ENCODE data around the gene ZNF385C. TPM values are rescaled to one million over a fixed set of nuclear protein-coding genes. Genes with fewer than 3 reads are reported as not detected.
A peak's percentile ranks its signal among the peaks of the same experiment; 100 is the strongest.

ZNF385C gene
- polyA plus RNA-seq, 4 donors = 0.31 to 2.3 TPM; not detected in 2

DNA sequence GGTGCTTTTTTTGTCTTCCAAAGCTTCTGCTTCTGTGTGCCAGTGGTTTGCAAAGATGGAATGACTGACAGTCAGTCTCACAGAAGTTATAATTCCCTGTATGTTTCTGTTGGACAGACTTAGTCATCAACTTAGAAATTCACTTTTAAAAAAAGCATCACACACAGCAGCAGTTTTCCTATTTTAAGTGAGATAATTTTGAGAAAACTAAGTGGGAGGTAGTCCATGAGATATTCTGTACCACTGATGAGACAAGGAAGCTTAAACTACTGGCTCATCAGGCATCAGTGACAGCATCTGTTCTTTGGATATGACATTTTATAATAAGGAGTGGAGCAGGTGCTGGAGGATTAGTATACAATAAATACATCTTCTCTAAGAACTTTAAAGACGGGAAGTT lies 111.6 kb downstream of the ZNF385C start:
- Histone ChIP-seq H3K27ac (ENCODE audit: low read depth in 1 of 3, low read length in 2 of 3) (no peak overlapping the region), H3K9me3 (ENCODE audit: control insufficient read depth in 2 of 2, insufficient read depth in 1 of 2, low read depth in 1 of 2, low read length in 1 of 2) (no peaks in the 10 kb centered on the region), H3K27me3 (ENCODE audit: control insufficient read depth in 3 of 3, insufficient read depth in 3 of 3, low read length in 3 of 3) (no peaks in the 10 kb centered on the region), H3K36me3 (ENCODE audit: control insufficient read depth in 3 of 3, insufficient read depth in 2 of 3, low read depth in 1 of 3, low read length in 3 of 3) (peaks cover 14 to 62% (median 27%) of the 10 kb centered on the region in 3 donors), H3K4me3 (ENCODE audit: low read depth in 1 of 3, low read length in 3 of 3) (no peak overlapping the region), H3K4me1 (ENCODE audit: control insufficient read depth in 3 of 3, insufficient read depth in 2 of 3, low read depth in 1 of 3, low read length in 2 of 3) (peaks cover 0 to 6% (median 2%) of the 10 kb centered on the region in 3 donors)
- DNase-seq (no peak), FAIRE-seq (no peak)
- WGBS, 3 donors = 86 to 94% (median 88%) methylated on average over 1 of the region's 1 CpG

DNA sequence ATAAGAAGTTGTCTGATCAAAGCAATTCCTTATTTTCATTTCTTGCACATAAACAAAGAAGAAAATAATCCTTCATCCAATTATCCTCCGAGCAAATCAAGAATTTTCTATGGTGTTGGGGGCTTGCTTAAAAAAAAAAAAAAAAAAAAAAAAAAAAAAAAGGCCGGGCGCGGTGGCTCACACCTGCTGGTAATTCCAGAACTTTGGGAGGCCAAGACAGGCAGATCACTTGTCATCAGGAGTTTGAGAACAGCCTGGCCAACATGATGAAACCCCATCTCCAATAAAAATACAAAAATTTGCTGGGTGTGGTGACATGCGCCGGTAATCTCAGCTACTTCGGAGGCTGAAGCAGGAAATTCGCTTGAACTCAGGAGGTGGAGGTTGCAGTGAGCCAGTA lies 112.4 kb downstream of the ZNF385C start:
- Histone ChIP-seq H3K9me3 (ENCODE audit: control insufficient read depth in 2 of 2, insufficient read depth in 1 of 2, low read depth in 1 of 2, low read length in 1 of 2) (no peaks in the 10 kb centered on the region), H3K27me3 (ENCODE audit: control insufficient read depth in 3 of 3, insufficient read depth in 3 of 3, low read length in 3 of 3) (no peaks in the 10 kb centered on the region), H3K4me3 (ENCODE audit: low read depth in 1 of 3, low read length in 3 of 3) (no peak overlapping the region), H3K36me3 (ENCODE audit: control insufficient read depth in 3 of 3, insufficient read depth in 2 of 3, low read depth in 1 of 3, low read length in 3 of 3) (peaks cover 15 to 67% (median 28%) of the 10 kb centered on the region in 3 donors), H3K27ac (ENCODE audit: low read depth in 1 of 3, low read length in 2 of 3) (no peak overlapping the region), H3K4me1 (ENCODE audit: control insufficient read depth in 3 of 3, insufficient read depth in 2 of 3, low read depth in 1 of 3, low read length in 2 of 3) (peaks cover 0 to 6% (median 2%) of the 10 kb centered on the region in 3 donors)
- DNase-seq (no peak), FAIRE-seq (no peak)
- 93 to 98% (median 95%) methylated on average over 8 of the region's 8 CpGs for WGBS, 3 donors

DNA sequence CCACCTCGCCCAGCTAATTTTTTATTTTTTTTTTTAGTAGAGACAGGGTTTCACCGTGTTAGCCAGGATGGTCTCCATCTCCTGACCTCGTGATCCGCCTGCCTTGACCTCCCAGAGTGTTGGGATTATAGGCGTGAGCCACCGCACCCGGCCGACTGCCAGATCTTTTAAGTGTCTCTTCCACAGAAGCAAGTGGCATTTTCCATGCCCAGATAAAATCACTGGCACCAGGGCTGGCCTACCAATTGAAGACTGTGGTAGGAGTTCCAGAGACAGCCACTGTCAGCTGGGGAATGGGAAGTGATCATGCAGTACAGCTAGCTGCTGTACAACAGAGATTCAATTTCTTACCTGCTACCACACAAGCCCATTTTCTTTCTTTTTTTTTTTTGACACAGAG lies 113.8 kb downstream of the ZNF385C start:
- 94 to 98% (median 98%) methylated on average over 8 of the region's 8 CpGs for WGBS, 3 donors
- no peaks in the 10 kb centered on the region for H3K4me1 ChIP-seq (ENCODE audit: control insufficient read depth in 3 of 3, insufficient read depth in 2 of 3, low read depth in 1 of 3, low read length in 2 of 3)
- FAIRE-seq (no peak), DNase-seq (no peak)
- H3K27me3 ChIP-seq (ENCODE audit: control insufficient read depth in 3 of 3, insufficient read depth in 3 of 3, low read length in 3 of 3) = no peaks in the 10 kb centered on the region
- no peak overlapping the region for H3K27ac ChIP-seq (ENCODE audit: low read depth in 1 of 3, low read length in 2 of 3)
- no peaks in the 10 kb centered on the region for H3K9me3 ChIP-seq (ENCODE audit: control insufficient read depth in 2 of 2, insufficient read depth in 1 of 2, low read depth in 1 of 2, low read length in 1 of 2)
- H3K4me3 ChIP-seq (ENCODE audit: low read depth in 1 of 3, low read length in 3 of 3) = no peak overlapping the region
- H3K36me3 ChIP-seq (ENCODE audit: control insufficient read depth in 3 of 3, insufficient read depth in 2 of 3, low read depth in 1 of 3, low read length in 3 of 3) = peaks cover 18 to 70% (median 28%) of the 10 kb centered on the region in 3 donors

DNA sequence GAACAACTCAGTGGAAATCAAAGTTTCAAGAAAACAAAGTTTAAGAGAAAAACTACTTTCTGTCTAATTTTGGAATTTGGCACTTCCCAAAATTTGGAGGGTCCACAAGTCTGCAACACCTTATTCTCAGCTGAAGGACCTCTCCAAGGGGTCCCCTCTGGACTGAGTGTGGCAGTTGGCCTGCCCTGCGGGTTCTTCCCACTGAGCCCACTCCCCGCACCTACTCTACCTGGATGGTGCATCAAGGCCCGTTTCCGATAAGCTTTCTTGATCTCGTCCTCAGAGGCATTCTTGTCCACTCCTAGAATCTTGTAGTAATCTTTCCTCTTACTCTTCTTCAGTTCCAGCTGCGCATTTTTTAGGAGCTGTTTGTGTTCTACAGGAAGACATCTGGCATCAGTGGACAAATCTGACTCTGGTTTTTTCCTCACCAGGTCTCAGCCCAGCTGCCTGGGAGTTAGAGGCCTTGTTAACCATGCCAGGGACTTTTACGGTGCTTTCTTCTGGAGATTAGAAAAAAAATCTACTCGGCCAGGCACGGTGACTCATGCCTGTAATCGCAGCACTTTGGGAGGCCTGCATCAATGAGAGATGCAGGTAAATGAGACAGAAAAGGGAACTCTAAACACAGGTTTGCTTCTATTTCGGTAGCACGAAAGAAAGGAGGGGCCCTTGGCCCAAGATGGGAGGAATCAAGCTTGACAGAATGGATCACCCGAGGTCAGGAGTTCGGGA lies 116.1 kb downstream of the ZNF385C start:
- no peaks in the 10 kb centered on the region for H3K27me3 ChIP-seq (ENCODE audit: control insufficient read depth in 3 of 3, insufficient read depth in 3 of 3, low read length in 3 of 3)
- DNase-seq (no peak), FAIRE-seq (no peak)
- H3K36me3 ChIP-seq (ENCODE audit: control insufficient read depth in 3 of 3, insufficient read depth in 2 of 3, low read depth in 1 of 3, low read length in 3 of 3) = peaks cover 17 to 82% (median 19%) of the 10 kb centered on the region in 3 donors
- 80 to 85% (median 84%) methylated on average over 14 of the region's 14 CpGs for WGBS, 3 donors
- H3K27ac ChIP-seq (ENCODE audit: low read depth in 1 of 3, low read length in 2 of 3) = no peak overlapping the region
- H3K9me3 ChIP-seq (ENCODE audit: control insufficient read depth in 2 of 2, insufficient read depth in 1 of 2, low read depth in 1 of 2, low read length in 1 of 2) = no peaks in the 10 kb centered on the region
- no peaks in the 10 kb centered on the region for H3K4me1 ChIP-seq (ENCODE audit: control insufficient read depth in 3 of 3, insufficient read depth in 2 of 3, low read depth in 1 of 3, low read length in 2 of 3)
- H3K4me3 ChIP-seq (ENCODE audit: low read depth in 1 of 3, low read length in 3 of 3) = no peak overlapping the region

DNA sequence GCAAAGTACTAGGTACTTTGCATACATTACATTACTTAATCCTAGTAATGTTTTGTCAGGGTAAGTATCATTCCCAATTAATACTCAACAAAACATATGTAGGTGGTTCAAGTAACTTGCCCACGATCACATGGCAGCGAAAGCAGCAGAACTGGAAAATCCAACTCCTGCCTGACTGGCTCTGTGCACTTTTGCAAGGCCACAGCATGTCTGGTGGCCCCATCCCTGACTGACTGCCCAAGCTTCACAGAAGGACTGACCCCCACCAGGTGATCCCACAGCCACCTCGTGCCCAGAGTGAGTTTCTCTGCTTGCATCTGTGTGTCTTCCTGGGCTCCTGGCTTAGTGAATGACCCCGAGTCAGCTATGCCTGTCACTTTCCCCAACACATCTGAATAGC lies 120.3 kb downstream of the ZNF385C start:
- Histone ChIP-seq H3K27ac (ENCODE audit: low read depth in 1 of 3, low read length in 2 of 3) (no peak overlapping the region), H3K36me3 (ENCODE audit: control insufficient read depth in 3 of 3, insufficient read depth in 2 of 3, low read depth in 1 of 3, low read length in 3 of 3) (peaks cover 30 to 96% (median 43%) of the 10 kb centered on the region in 3 donors), H3K9me3 (ENCODE audit: control insufficient read depth in 2 of 2, insufficient read depth in 1 of 2, low read depth in 1 of 2, low read length in 1 of 2) (no peaks in the 10 kb centered on the region), H3K4me3 (ENCODE audit: low read depth in 1 of 3, low read length in 3 of 3) (no peak overlapping the region), H3K27me3 (ENCODE audit: control insufficient read depth in 3 of 3, insufficient read depth in 3 of 3, low read length in 3 of 3) (no peaks in the 10 kb centered on the region), H3K4me1 (ENCODE audit: control insufficient read depth in 3 of 3, insufficient read depth in 2 of 3, low read depth in 1 of 3, low read length in 2 of 3) (no peaks in the 10 kb centered on the region)
- 63 to 83% (median 78%) methylated on average over 4 of the region's 4 CpGs for WGBS, 3 donors
- no peak for FAIRE-seq
- DNase-seq = no peak

DNA sequence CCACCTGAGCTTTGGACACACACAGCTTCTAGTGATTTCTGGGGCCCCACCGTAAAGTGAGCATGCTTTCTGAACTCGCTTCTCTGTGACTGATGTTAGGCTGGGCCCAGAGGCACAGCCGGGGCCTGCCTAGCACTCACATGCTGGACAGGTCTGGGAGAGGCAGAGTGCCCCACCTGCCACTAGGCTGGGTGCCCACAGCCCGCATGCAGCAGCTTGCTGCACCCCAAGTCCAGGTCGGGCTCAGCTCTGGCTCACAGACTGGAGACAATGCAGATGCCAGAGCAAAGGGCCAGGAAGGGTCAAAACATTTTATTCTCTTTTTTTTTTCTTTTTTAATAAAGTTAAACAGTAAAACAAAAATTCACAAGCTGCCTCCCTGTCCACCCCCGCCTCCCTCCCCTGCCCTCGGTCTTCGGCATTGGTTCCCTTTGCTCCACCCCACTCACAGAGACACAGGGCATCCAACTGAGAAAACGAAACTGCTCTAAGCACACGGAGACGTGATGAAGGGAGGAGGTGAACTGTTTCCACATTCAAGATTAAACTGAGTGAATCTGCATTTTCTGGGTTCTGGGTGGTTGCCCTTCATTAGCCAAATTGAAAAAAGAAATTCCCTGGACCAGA lies 122.0 kb downstream of the ZNF385C start:
- H3K9me3 ChIP-seq (ENCODE audit: control insufficient read depth in 2 of 2, insufficient read depth in 1 of 2, low read depth in 1 of 2, low read length in 1 of 2) = no peaks in the 10 kb centered on the region
- no peak for FAIRE-seq
- H3K4me3 ChIP-seq (ENCODE audit: low read depth in 1 of 3, low read length in 3 of 3) = no peak overlapping the region
- peaks cover 27 to 95% (median 40%) of the 10 kb centered on the region in 3 donors for H3K36me3 ChIP-seq (ENCODE audit: control insufficient read depth in 3 of 3, insufficient read depth in 2 of 3, low read depth in 1 of 3, low read length in 3 of 3)
- H3K4me1 ChIP-seq (ENCODE audit: control insufficient read depth in 3 of 3, insufficient read depth in 2 of 3, low read depth in 1 of 3, low read length in 2 of 3) = no peaks in the 10 kb centered on the region
- H3K27me3 ChIP-seq (ENCODE audit: control insufficient read depth in 3 of 3, insufficient read depth in 3 of 3, low read length in 3 of 3) = no peaks in the 10 kb centered on the region
- DNase-seq = no peak
- 54 to 61% (median 54%) methylated on average over 11 of the region's 11 CpGs for WGBS, 3 donors
- peak overlapping the region in 1 of 3 donors; percentile 17 for H3K27ac ChIP-seq (ENCODE audit: low read depth in 1 of 3, low read length in 2 of 3)

Other genes starting within 250 kb of the ZNF385C start
- 1 to 10 TPM in 2 of 4 donors, not detected in 2; 1.7 to 5.1 TPM for gene KLHL11, start 233.1 kb downstream of the ZNF385C start, polyA plus RNA-seq
- 10 to 100 TPM; 44.0 to 84.9 (median 54.4) TPM for gene ACLY, start 179.5 kb downstream of the ZNF385C start, polyA plus RNA-seq
- gene ODAD4, start 167.9 kb downstream of the ZNF385C start, polyA plus RNA-seq = under 1 TPM in 2 of 4 donors, not detected in 2; 0.28 to 0.50 TPM
- gene CNP, start 131.7 kb downstream of the ZNF385C start, polyA plus RNA-seq = 10 to 100 TPM; 13.2 to 38.9 (median 28.4) TPM
- 10 to 100 TPM; 70.0 to 91.2 (median 74.7) TPM for gene DNAJC7, start 81.0 kb downstream of the ZNF385C start, polyA plus RNA-seq
- gene NKIRAS2, start 78.4 kb downstream of the ZNF385C start, polyA plus RNA-seq = 10 to 100 TPM; 21.1 to 38.8 (median 26.1) TPM
- gene C17orf113, start 47.9 kb downstream of the ZNF385C start, polyA plus RNA-seq = 1 to 10 TPM in 1 of 4 donors, under 1 TPM in 3; 0.22 to 3.4 (median 0.52) TPM
- 10 to 100 TPM; 11.4 to 33.8 (median 13.7) TPM for gene DHX58, start 14.2 kb upstream of the ZNF385C start, polyA plus RNA-seq
- gene KAT2A, start 22.9 kb upstream of the ZNF385C start, polyA plus RNA-seq = 10 to 100 TPM in 3 of 4 donors, 1 to 10 TPM in 1; 8.6 to 40.1 (median 26.2) TPM
- under 1 TPM in 2 of 4 donors, not detected in 2; 0.04 to 0.37 TPM for gene HSPB9, start 24.3 kb upstream of the ZNF385C start, polyA plus RNA-seq
- 100 to 1,000 TPM; 177 to 211 (median 199) TPM for gene RAB5C, start 56.5 kb upstream of the ZNF385C start, polyA plus RNA-seq
- under 1 TPM in 2 of 4 donors, not detected in 2; 0.18 to 0.22 TPM for gene KCNH4, start 82.7 kb upstream of the ZNF385C start, polyA plus RNA-seq
- not detected for gene HCRT, start 87.0 kb upstream of the ZNF385C start, polyA plus RNA-seq
- 10 to 100 TPM; 10.5 to 35.1 (median 20.3) TPM for gene GHDC, start 96.0 kb upstream of the ZNF385C start, polyA plus RNA-seq
- gene STAT5B, start 177.9 kb upstream of the ZNF385C start, polyA plus RNA-seq = 10 to 100 TPM; 13.4 to 53.6 (median 20.1) TPM
- 10 to 100 TPM in 3 of 4 donors, 1 to 10 TPM in 1; 2.7 to 18.3 (median 12.1) TPM for gene STAT5A, start 190.0 kb upstream of the ZNF385C start, polyA plus RNA-seq